ENCODE data around the gene NR5A2.

NR5A2 gene

DNA sequence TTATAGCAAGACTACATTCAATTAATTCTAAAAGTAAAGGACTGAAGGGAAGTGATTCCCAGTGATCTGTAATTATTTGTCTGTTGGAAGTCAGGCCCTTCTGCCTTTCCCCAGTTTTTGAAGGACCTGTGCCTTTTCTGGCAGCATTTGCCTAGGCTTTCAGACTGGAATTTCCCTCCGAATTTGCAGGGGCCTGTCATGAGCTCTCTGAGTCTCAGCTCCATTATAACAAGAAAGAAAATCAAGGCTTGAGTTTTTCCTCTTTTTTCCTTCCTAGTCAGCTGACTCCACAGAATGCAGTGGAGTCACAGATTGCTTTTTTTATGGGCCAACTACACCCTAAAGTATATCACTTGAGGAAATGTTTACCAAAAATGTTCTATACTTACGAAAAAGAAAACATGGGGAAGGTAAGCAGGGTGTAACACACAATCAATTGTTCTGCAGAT, 1.1 kb downstream of the NR5A2 start:
- no peak for DNase-seq (ENCODE audit: low read depth, low spot score)
- ChIA-PET CTCF (interaction anchor here (0.9 to 1.1 kb wide), 2 partner anchors 11 to 279 kb away, joined by 3 read pairs; no protein-coding TSS in a partner anchor), POLR2A (no interaction called here)
- peak overlapping the region; percentile 59 for H3K4me3 ChIP-seq (ENCODE audit: low read depth, low read length)
- TF ChIP-seq, protein P1, sequence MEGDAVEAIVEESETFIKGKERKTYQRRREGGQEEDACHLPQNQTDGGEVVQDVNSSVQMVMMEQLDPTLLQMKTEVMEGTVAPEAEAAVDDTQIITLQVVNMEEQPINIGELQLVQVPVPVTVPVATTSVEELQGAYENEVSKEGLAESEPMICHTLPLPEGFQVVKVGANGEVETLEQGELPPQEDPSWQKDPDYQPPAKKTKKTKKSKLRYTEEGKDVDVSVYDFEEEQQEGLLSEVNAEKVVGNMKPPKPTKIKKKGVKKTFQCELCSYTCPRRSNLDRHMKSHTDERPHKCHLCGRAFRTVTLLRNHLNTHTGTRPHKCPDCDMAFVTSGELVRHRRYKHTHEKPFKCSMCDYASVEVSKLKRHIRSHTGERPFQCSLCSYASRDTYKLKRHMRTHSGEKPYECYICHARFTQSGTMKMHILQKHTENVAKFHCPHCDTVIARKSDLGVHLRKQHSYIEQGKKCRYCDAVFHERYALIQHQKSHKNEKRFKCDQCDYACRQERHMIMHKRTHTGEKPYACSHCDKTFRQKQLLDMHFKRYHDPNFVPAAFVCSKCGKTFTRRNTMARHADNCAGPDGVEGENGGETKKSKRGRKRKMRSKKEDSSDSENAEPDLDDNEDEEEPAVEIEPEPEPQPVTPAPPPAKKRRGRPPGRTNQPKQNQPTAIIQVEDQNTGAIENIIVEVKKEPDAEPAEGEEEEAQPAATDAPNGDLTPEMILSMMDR (IDR thresholded peaks at IDR 0.05; ENCODE audit: insufficient read depth, low read length, missing control alignments) = no peak

GRCh38 chr1:200029035-200029821, 1.7 kb downstream of the NR5A2 start:
- CTCF ChIA-PET = interaction anchor here (1.1 kb wide), 1 partner anchor 279 kb away, joined by 3 read pairs; no protein-coding TSS in a partner anchor
- POLR2A ChIA-PET = no interaction called here
- H3K4me3 ChIP-seq (ENCODE audit: low read depth, low read length) = peak overlapping the region; percentile 59
- TF ChIP-seq, protein P1 (IDR thresholded peaks at IDR 0.05; ENCODE audit: insufficient read depth, low read length, missing control alignments) = no peak
- no peak for DNase-seq (ENCODE audit: low read depth, low spot score)

GRCh38 chr1:200029822-200030152, 2.3 kb downstream of the NR5A2 start:
- ChIA-PET POLR2A (no interaction called here), CTCF (no interaction called here)
- DNase-seq (ENCODE audit: low read depth, low spot score) = no peak
- H3K4me3 ChIP-seq (ENCODE audit: low read depth, low read length) = no peak overlapping the region
- TF ChIP-seq, protein P1 (IDR thresholded peaks at IDR 0.05; ENCODE audit: insufficient read depth, low read length, missing control alignments) = no peak

GRCh38 chr1:200030791-200031190, 3.3 kb downstream of the NR5A2 start:
- no peak overlapping the region for H3K4me3 ChIP-seq (ENCODE audit: low read depth, low read length)
- ChIA-PET CTCF (interaction anchor here (0.6 kb wide), 1 partner anchor 576 kb away, joined by 3 read pairs; no protein-coding TSS in a partner anchor), POLR2A (no interaction called here)
- DNase-seq (ENCODE audit: low read depth, low spot score) = no peak
- TF ChIP-seq, protein P1 (IDR thresholded peaks at IDR 0.05; ENCODE audit: insufficient read depth, low read length, missing control alignments) = no peak

GRCh38 chr1:200033511-200034261, 6.2 kb downstream of the NR5A2 start:
- POLR2A ChIA-PET = no interaction called here

More at GRCh38 chr1:200033511-200034261, 6.2 kb downstream of the NR5A2 start:
- CTCF ChIA-PET = interaction anchor here (1.1 to 1.4 kb wide), 2 partner anchors 349 to 476 kb away, joined by 3 read pairs; no protein-coding TSS in a partner anchor
- H3K4me3 ChIP-seq (ENCODE audit: low read depth, low read length) = no peak overlapping the region
- DNase-seq (ENCODE audit: low read depth, low spot score) = no peak
- TF ChIP-seq, protein P1 (IDR thresholded peaks at IDR 0.05; ENCODE audit: insufficient read depth, low read length, missing control alignments) = no peak

Data from AG04449 (cell line).